ENCODE results near the gene KHNYN.
"Not testable (repeated sequence)": the region's sequence is repeated elsewhere in the genome, so short reads cannot be mapped to it uniquely, and the experiment has no call there.

Gene KHNYN

DNA sequence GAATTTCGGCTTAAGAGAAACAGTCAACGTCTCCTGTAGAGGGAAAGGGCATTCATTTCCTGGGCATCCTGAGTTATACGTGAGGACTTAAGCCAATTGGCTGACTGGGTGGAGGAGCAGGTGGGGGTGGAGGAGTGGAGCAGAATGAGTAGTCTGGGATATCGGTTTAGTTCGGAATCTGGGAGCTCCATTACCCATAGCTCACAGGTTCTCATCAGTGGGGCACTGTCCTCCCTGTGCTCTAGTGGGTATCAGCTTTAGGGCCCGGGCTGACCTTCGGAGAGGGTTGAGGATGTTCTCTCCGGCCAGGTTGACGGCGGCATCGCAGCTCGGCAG, 12.1 kb downstream of the KHNYN start:
- no peaks in the 10 kb centered on the region; the same call in 1 of the 2 replicates for H3K79me2 ChIP-seq (ENCODE audit: insufficient read depth, low read depth)
- H3K27me3 ChIP-seq (ENCODE audit: insufficient read depth, low read depth) = no peaks in the 10 kb centered on the region
- H3K4me2 ChIP-seq = peak overlapping the region; percentile 68
- TF ChIP-seq, protein P1, sequence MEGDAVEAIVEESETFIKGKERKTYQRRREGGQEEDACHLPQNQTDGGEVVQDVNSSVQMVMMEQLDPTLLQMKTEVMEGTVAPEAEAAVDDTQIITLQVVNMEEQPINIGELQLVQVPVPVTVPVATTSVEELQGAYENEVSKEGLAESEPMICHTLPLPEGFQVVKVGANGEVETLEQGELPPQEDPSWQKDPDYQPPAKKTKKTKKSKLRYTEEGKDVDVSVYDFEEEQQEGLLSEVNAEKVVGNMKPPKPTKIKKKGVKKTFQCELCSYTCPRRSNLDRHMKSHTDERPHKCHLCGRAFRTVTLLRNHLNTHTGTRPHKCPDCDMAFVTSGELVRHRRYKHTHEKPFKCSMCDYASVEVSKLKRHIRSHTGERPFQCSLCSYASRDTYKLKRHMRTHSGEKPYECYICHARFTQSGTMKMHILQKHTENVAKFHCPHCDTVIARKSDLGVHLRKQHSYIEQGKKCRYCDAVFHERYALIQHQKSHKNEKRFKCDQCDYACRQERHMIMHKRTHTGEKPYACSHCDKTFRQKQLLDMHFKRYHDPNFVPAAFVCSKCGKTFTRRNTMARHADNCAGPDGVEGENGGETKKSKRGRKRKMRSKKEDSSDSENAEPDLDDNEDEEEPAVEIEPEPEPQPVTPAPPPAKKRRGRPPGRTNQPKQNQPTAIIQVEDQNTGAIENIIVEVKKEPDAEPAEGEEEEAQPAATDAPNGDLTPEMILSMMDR (conservative IDR thresholded peaks at IDR 0.05; ENCODE audit: low read depth, low read length) = no peak
- H3K36me3 ChIP-seq (ENCODE audit: insufficient read depth) = no peaks in the 10 kb centered on the region
- peaks cover 12% of the 10 kb centered on the region for H3K4me1 ChIP-seq (ENCODE audit: low read depth, poor library complexity, severe bottlenecking)
- H4K20me1 ChIP-seq (ENCODE audit: insufficient read depth) = no peaks in the 10 kb centered on the region
- H3K27ac ChIP-seq = peak overlapping the region; percentile 68
- H2AFZ ChIP-seq (ENCODE audit: low read depth) = peak overlapping the region; percentile 63; the same call in 1 of the 2 replicates
- H3K4me3 ChIP-seq (IDR thresholded peaks at IDR 0.05; ENCODE audit: insufficient read depth, low read depth, low read length) = no peak overlapping the region
- H3K9ac ChIP-seq = peak overlapping the region; percentile 79; the same call in 1 of the 2 replicates

- Histone ChIP-seq H3K9ac (peak within 1 kb of the TSS; percentile 79), H3K4me1 (ENCODE audit: low read depth, poor library complexity, severe bottlenecking) (peaks cover 12% of the 10 kb centered on the region), H3K4me3 (IDR thresholded peaks at IDR 0.05; ENCODE audit: insufficient read depth, low read depth, low read length) (no peak within 1 kb of the TSS), H3K4me2 (peak within 1 kb of the TSS; percentile 68), H3K27ac (peak within 1 kb of the TSS; percentile 68), H3K27me3 (ENCODE audit: insufficient read depth, low read depth) (no peaks in the 10 kb centered on the region), H4K20me1 (ENCODE audit: insufficient read depth) (no peaks in the 10 kb centered on the region), H2AFZ (ENCODE audit: low read depth) (peak within 1 kb of the TSS; percentile 75), H3K36me3 (ENCODE audit: insufficient read depth) (no peaks in the 10 kb centered on the region), H3K79me2 (ENCODE audit: insufficient read depth, low read depth) (no peaks in the 10 kb centered on the region; the same call in 1 of the 2 replicates)
- TF ChIP-seq, protein P1 (conservative IDR thresholded peaks at IDR 0.05; ENCODE audit: low read depth, low read length) = no peak
Measured at GRCh38 chr14:24442240-24443052, 12.7 kb downstream of the KHNYN start, which contains the start of gene SDR39U1. SDR39U1 (minus strand) TSS chr14:24442776; CDS start chr14:24442769, 7 bp downstream.

- Histone ChIP-seq H3K9ac (peak overlapping the region; percentile 44; the same call in 1 of the 2 replicates), H3K4me2 (peak overlapping the region; percentile 67), H4K20me1 (ENCODE audit: insufficient read depth) (no peaks in the 10 kb centered on the region), H3K27ac (peak overlapping the region; percentile 42; the same call in 1 of the 2 replicates), H2AFZ (ENCODE audit: low read depth) (peak overlapping the region; percentile 75), H3K4me3 (IDR thresholded peaks at IDR 0.05; ENCODE audit: insufficient read depth, low read depth, low read length) (no peak overlapping the region), H3K79me2 (ENCODE audit: insufficient read depth, low read depth) (no peaks in the 10 kb centered on the region; the same call in 1 of the 2 replicates), H3K27me3 (ENCODE audit: insufficient read depth, low read depth) (no peaks in the 10 kb centered on the region), H3K36me3 (ENCODE audit: insufficient read depth) (no peaks in the 10 kb centered on the region), H3K4me1 (ENCODE audit: low read depth, poor library complexity, severe bottlenecking) (peaks cover 12% of the 10 kb centered on the region)
- TF ChIP-seq, protein P1 (conservative IDR thresholded peaks at IDR 0.05; ENCODE audit: low read depth, low read length) = no peak
Measured at GRCh38 chr14:24443053-24443665, 13.4 kb downstream of the KHNYN start.

- H4K20me1 ChIP-seq (ENCODE audit: insufficient read depth); H3K9ac ChIP-seq; H3K4me2 ChIP-seq; H3K4me3 ChIP-seq (IDR thresholded peaks at IDR 0.05; ENCODE audit: insufficient read depth, low read depth, low read length); H3K4me1 ChIP-seq (ENCODE audit: low read depth, poor library complexity, severe bottlenecking); H3K36me3 ChIP-seq (ENCODE audit: insufficient read depth); H3K27me3 ChIP-seq (ENCODE audit: insufficient read depth, low read depth); H2AFZ ChIP-seq (ENCODE audit: low read depth); H3K27ac ChIP-seq; H3K79me2 ChIP-seq (ENCODE audit: insufficient read depth, low read depth): not testable (repeated sequence)
Measured at GRCh38 chr14:24450828-24451227, 21.1 kb downstream of the KHNYN start.

Measured in KMS-11 (cell line).